Endothelial cell of umbilical vein (primary cell): ENCODE results near the gene B3GNT3. TPM values are rescaled to one million over a fixed set of nuclear protein-coding genes. Genes with fewer than 3 reads are reported as not detected.
A peak's percentile ranks its signal among the peaks of the same experiment; 100 is the strongest.

Experiments
- BruUV-seq: library from RNA; stranded (reverse); fragments of 400-500 nt; replicated peaks from 2 replicates; lab custom pipeline; 2021; lab: Mats Ljungman, UMichigan
- CTCF ChIA-PET: fragments of 300-600, 350-600 bp; sonication (Branson Sonifier 250); formaldehyde crosslinking; loops from one replicate; lab custom pipeline; 2021; ENCODE audit warnings: antibody characterized with exemption, inconsistent platforms; lab: Charles Lee
- POLR2A ChIA-PET: fragments of 300-600, 350-600 bp; sonication (Branson Sonifier 250); formaldehyde crosslinking; loops from one replicate; lab custom pipeline; 2021; ENCODE audit warnings: antibody characterized with exemption, inconsistent platforms; lab: Charles Lee
- DNase-seq: peaks from one replicate; pipeline ENCODE4 v3.0.0-alpha.2; 2011; ENCODE audit warnings: low read depth, low spot score
- FAIRE-seq: peaks from 2 replicates; lab custom pipeline; 2011; peaks lifted over from hg19 to GRCh38; lab: Jason Lieb, UNC
- H2AFZ ChIP-seq: 2 replicates; pipeline ENCODE4 v1.6.0; 2012; ENCODE audit warnings: low read depth, low read length, control low read depth, inconsistent platforms
- H3K27ac ChIP-seq: 2 replicates; pipeline ENCODE4 v1.5.1; 2011; ENCODE audit warnings: low read depth, mild to moderate bottlenecking, control low read depth, low read length, moderate library complexity; ENCODE audit not compliant: insufficient read depth
- H3K27me3 ChIP-seq, 2 experiments: 2 replicates each; pipeline versions ENCODE4 v1.6.0 to v1.6.1; 2011; ENCODE audit warnings: low read length in 2 of 2, mixed read lengths in 1 of 2; ENCODE audit not compliant: control insufficient read depth in 2 of 2, insufficient read depth in 2 of 2
- H3K36me3 ChIP-seq, 2 experiments: 2 replicates in 1 of 2; 3 replicates in 1 of 2; pipeline ENCODE4 v1.5.1; 2011; ENCODE audit warnings: low read length in 2 of 2, mild to moderate bottlenecking in 1 of 2, moderate library complexity in 1 of 2; ENCODE audit not compliant: control insufficient read depth in 2 of 2, insufficient read depth in 2 of 2; ENCODE audit errors: extremely low read depth in 1 of 2
- H3K4me1 ChIP-seq: 3 replicates; pipeline ENCODE4 v1.5.1; 2011; ENCODE audit warnings: mild to moderate bottlenecking, low read length; ENCODE audit not compliant: control insufficient read depth, insufficient read depth; ENCODE audit errors: extremely low read depth
- H3K4me2 ChIP-seq: 2 replicates; pipeline ENCODE4 v1.6.1; 2011; ENCODE audit warnings: low read length, control low read depth, mixed read lengths; ENCODE audit not compliant: insufficient read depth
- H3K4me3 ChIP-seq, 3 experiments: fragments of 200-600 bp in 1 of 3; sonication (generic), shearing (Covaris generic) in 1 of 3; replicated peaks in 1 of 3; 2 replicates each; pipeline ENCODE4 v1.5.1; 2011 to 2016; ENCODE audit warnings: control low read depth in 3 of 3, low read length in 3 of 3, mild to moderate bottlenecking in 2 of 3, inconsistent platforms in 1 of 3, low read depth in 1 of 3, moderate library complexity in 1 of 3; ENCODE audit not compliant: insufficient read depth in 1 of 3
- H3K79me2 ChIP-seq: 2 replicates; pipeline ENCODE4 v1.6.0; 2012; ENCODE audit warnings: low read length, inconsistent platforms; ENCODE audit not compliant: control insufficient read depth, insufficient read depth
- H3K9ac ChIP-seq: replicated peaks from 2 replicates; pipeline ENCODE3; 2011; ENCODE audit warnings: low read length, control low read depth; ENCODE audit not compliant: insufficient read depth; ENCODE audit errors: extremely low read depth
- H3K9me1 ChIP-seq: replicated peaks from 3 replicates; pipeline ENCODE4 v1.6.0; 2011; ENCODE audit warnings: mild to moderate bottlenecking, low read length; ENCODE audit not compliant: control insufficient read depth, insufficient read depth; ENCODE audit errors: extremely low read depth
- H3K9me3 ChIP-seq: replicated peaks from 2 replicates; pipeline ENCODE4 v1.5.1; 2012; ENCODE audit warnings: low read length, inconsistent platforms; ENCODE audit not compliant: control insufficient read depth, insufficient read depth
- H4K20me1 ChIP-seq: replicated peaks from 2 replicates; pipeline ENCODE3; 2011; ENCODE audit warnings: mild to moderate bottlenecking, low read length; ENCODE audit not compliant: control insufficient read depth, insufficient read depth; ENCODE audit errors: extremely low read depth
- CTCF ChIP-seq, 2 donors: IDR thresholded peaks; 1 replicate in 1 of 2; 2 replicates in 1 of 2; pipeline ENCODE4 v1.5.1; 2011; ENCODE audit warnings: low read length in 2 of 2, mild to moderate bottlenecking in 2 of 2, moderate library complexity in 2 of 2, control low read depth in 1 of 2, inconsistent platforms in 1 of 2, low read depth in 1 of 2; ENCODE audit not compliant: insufficient read depth in 1 of 2; ENCODE audit errors: extremely low read depth in 1 of 2
- EZH2 ChIP-seq: IDR thresholded peaks from 2 replicates; pipeline ENCODE4 v1.6.1; 2012; ENCODE audit warnings: borderline replicate concordance, low read depth, mild to moderate bottlenecking, moderate library complexity, low read length, inconsistent platforms; ENCODE audit not compliant: severe bottlenecking
- FOS ChIP-seq: IDR thresholded peaks from 2 replicates; pipeline ENCODE4 v1.6.1; 2011; ENCODE audit warnings: mild to moderate bottlenecking, low read length, moderate library complexity, borderline replicate concordance; ENCODE audit not compliant: insufficient read depth
- GATA2 ChIP-seq: IDR thresholded peaks from 2 replicates; pipeline ENCODE4 v1.7.0; 2011; ENCODE audit warnings: low read depth, mild to moderate bottlenecking, moderate library complexity, mixed read lengths, low read length; ENCODE audit not compliant: insufficient read length, insufficient read depth
- JUN ChIP-seq: IDR thresholded peaks from 2 replicates; pipeline ENCODE4 v1.6.1; 2011; ENCODE audit warnings: borderline replicate concordance, low read depth; ENCODE audit not compliant: insufficient read length, insufficient read depth
- MAX ChIP-seq: IDR thresholded peaks from 2 replicates; pipeline ENCODE4 v1.6.1; 2011; ENCODE audit not compliant: insufficient read depth, insufficient read length
- MYC ChIP-seq: IDR thresholded peaks from one replicate; pipeline ENCODE4 v1.6.1; 2011; ENCODE audit warnings: mild to moderate bottlenecking, low read depth, low read length
- POLR2A ChIP-seq: IDR thresholded peaks from 2 replicates; pipeline ENCODE4 v1.6.1; 2012; ENCODE audit warnings: low read depth, mild to moderate bottlenecking, control low read depth, low read length
- POLR2AphosphoS5 ChIP-seq: IDR thresholded peaks from 2 replicates; pipeline ENCODE4 v1.6.1; 2012; ENCODE audit warnings: low read depth, mild to moderate bottlenecking, control low read depth, low read length, moderate library complexity; ENCODE audit not compliant: insufficient read depth
- dilution Hi-C: fragments of 300-500 bp; cut with MboI; formaldehyde crosslinking; loops from one replicate; pipeline ENCODE4 v1.15.0; 2019; ENCODE audit warnings: low sequenced_read_pairs; ENCODE audit not compliant: extremely low pct_ligation_motif_present
- intact Hi-C: fragments of 100-400 bp; cut with micrococcal nuclease; formaldehyde crosslinking; loops from one replicate; pipeline ENCODE4 v1.10.0; 2022
- polyA plus RNA-seq, 4 experiments: library from polyadenylated mRNA; depleted of rRNA in 3 of 4; stranded (reverse) in 3 of 4; unstranded in 1 of 4; fragments of >200 nt; gene quantifications; 2 replicates each; pipeline versions ENCODE4 v1.2.1 to v1.2.3, GENCODE V29; 2011 to 2012; ENCODE audit warnings: missing spikeins in 1 of 4
- total RNA-seq: library from RNA; stranded (reverse); gene quantifications from 2 replicates; pipeline ENCODE4 v1.2.3, GENCODE V29; 2021

B3GNT3 gene
- total and polyA plus RNA-seq, 2 donors (not counting 3 experiments of a cell fraction or from before 2014, with no cell fraction given), result 0.10 TPM; not detected in 1

- Histone ChIP-seq H3K36me3 (no peaks in the 10 kb centered on the region), H3K9ac (no peak overlapping the region), H3K79me2 (no peaks in the 10 kb centered on the region), H4K20me1 (no peaks in the 10 kb centered on the region), H3K4me2 (no peak overlapping the region), H3K27me3 (peaks cover 0 to 3% of the 10 kb centered on the region in 2 experiments), H3K27ac (no peak overlapping the region), H3K4me3 (no peak overlapping the region), H3K9me1 (no peaks in the 10 kb centered on the region), H2AFZ (peak overlapping the region; percentile 77), H3K9me3 (no peaks in the 10 kb centered on the region), H3K4me1 (peaks cover 13% of the 10 kb centered on the region)
- FAIRE-seq (no peak), DNase-seq (no peak)
- CTCF ChIA-PET, result interaction anchor here (0.6 to 3.1 kb wide), 3 partner anchors 28 to 379 kb away, joined by 3 to 10 read pairs (median 3); partner anchors contain the start of gene RPL18A
- POLR2A ChIA-PET, result interaction anchor here (1.1 to 1.3 kb wide), 2 partner anchors 28 kb away, joined by 3 to 4 read pairs; partner anchors contain the start of gene RPL18A
- intact Hi-C loops (no loop called here), dilution Hi-C loops (no loop called here)
- TF ChIP-seq EZH2 (peak; percentile 52), POLR2A (no peak), JUN (no peak)
- no TSS peak for BruUV-seq
These were observed 36.5 kb downstream of the B3GNT3 start for GRCh38 chr19:17831419-17831888.

- BruUV-seq, result no TSS peak
- FAIRE-seq, result no peak
These were observed 37.7 kb downstream of the B3GNT3 start for GRCh38 chr19:17832443-17833208.

More at GRCh38 chr19:17832443-17833208, 37.7 kb downstream of the B3GNT3 start:
- H3K4me1 ChIP-seq, result peaks cover 11% of the 10 kb centered on the region
- H3K4me2 ChIP-seq, result no peak overlapping the region
- H4K20me1 ChIP-seq, result no peaks in the 10 kb centered on the region
- H3K4me3 ChIP-seq, result no peak overlapping the region
- ChIA-PET CTCF (interaction anchor here (0.9 to 3.1 kb wide), 2 partner anchors 22 to 27 kb away, joined by 3 to 10 read pairs; partner anchors contain the start of gene RPL18A), POLR2A (interaction anchor here (1.1 kb wide), 1 partner anchor 27 kb away, joined by 3 read pairs; no protein-coding TSS in a partner anchor)
- no peak overlapping the region for H3K9ac ChIP-seq
- no peak overlapping the region for H3K27ac ChIP-seq
- H3K79me2 ChIP-seq, result no peaks in the 10 kb centered on the region
- H2AFZ ChIP-seq, result no peak overlapping the region
- no peaks in the 10 kb centered on the region for H3K9me1 ChIP-seq
- dilution Hi-C loops, result no loop called here
- intact Hi-C loops, result no loop called here
- TF ChIP-seq MYC (no peak), GATA2 (no peak), CTCF (IDR thresholded peaks at IDR 0.05; ENCODE audit: extremely low read depth in 1 of 2, insufficient read depth in 1 of 2, low read depth in 1 of 2, low read length in 2 of 2) (no peak), MAX (no peak), POLR2AphosphoS5 (no peak), JUN (no peak), EZH2 (no peak), POLR2A (no peak), FOS (no peak)
- H3K9me3 ChIP-seq, result no peaks in the 10 kb centered on the region
- no peaks in the 10 kb centered on the region for H3K36me3 ChIP-seq
- H3K27me3 ChIP-seq, result peaks cover 0 to 3% of the 10 kb centered on the region in 2 experiments
- DNase-seq, result no peak
